Activated CD4-positive, alpha-beta memory T cell treated with anti-CD3 and anti-CD28 coated beads, Interleukin-2, amount 10 ng/mL, durations not matched to agents 7 days and 5 days (primary cell): ENCODE measurements around the gene RNF40. TPM values are rescaled to one million over a fixed set of nuclear protein-coding genes. Genes with fewer than 3 reads are reported as not detected.

ENCODE experiments used
- CTCF ChIA-PET: fragments of 350-600 bp; sonication (Branson Sonifier 250); formaldehyde crosslinking; loops from one replicate; lab custom pipeline; 2021; ENCODE audit warnings: antibody characterized with exemption, inconsistent platforms; lab: Charles Lee
- POLR2A ChIA-PET: fragments of 350-600 bp; sonication (Branson Sonifier 250); formaldehyde crosslinking; loops from one replicate; lab custom pipeline; 2021; ENCODE audit warnings: antibody characterized with exemption; lab: Charles Lee
- DNase-seq: peaks from one replicate; pipeline ENCODE4 v3.0.0-alpha.2; 2020
- H3K27ac Mint-ChIP-seq: one replicate; pipeline ENCODE4 v1.8.0; 2021; ENCODE audit warnings: mild to moderate bottlenecking, mixed read lengths
- H3K27me3 Mint-ChIP-seq: one replicate; pipeline ENCODE4 v1.8.0; 2021; ENCODE audit warnings: mixed read lengths
- H3K36me3 Mint-ChIP-seq: one replicate; pipeline ENCODE4 v1.8.0; 2021; ENCODE audit warnings: low read depth, mixed read lengths
- H3K4me1 Mint-ChIP-seq: one replicate; pipeline ENCODE4 v1.8.0; 2021; ENCODE audit warnings: mixed read lengths
- H3K4me3 Mint-ChIP-seq: one replicate; pipeline ENCODE4 v1.8.0; 2021; ENCODE audit warnings: mild to moderate bottlenecking, mixed read lengths
- H3K9me3 Mint-ChIP-seq: one replicate; pipeline ENCODE4 v1.8.0; 2021; ENCODE audit warnings: mixed read lengths
- total RNA-seq, 2 experiments: library from RNA; stranded (reverse); gene quantifications; one replicate each; pipeline ENCODE4 v1.2.3, GENCODE V29; 2021

Gene RNF40
- total RNA-seq, 2 experiments from 2014 or later = 96.1 to 96.2 TPM

DNA sequence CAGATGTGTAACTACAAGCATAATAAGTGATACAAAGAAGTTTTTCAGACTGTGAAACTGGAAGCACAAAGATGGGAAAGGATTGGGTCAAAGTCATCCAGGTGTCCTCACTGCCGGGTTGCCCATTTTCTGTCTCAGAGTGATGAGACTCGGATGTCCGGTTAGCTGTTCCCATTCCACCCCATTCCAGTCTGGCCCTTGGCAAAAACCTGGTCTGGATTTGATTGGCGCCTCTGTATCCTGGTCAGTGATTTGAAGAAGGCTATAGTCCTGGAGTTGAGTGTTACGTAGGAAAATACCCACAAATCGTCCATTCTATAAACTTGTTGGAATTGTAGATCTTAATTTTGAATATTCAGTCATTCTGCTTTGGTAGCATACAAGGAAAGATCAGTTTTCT, 33.8 kb upstream of the RNF40 start:
- Mint-ChIP-seq H3K27me3 (no peaks in the 10 kb centered on the region), H3K36me3 (peaks cover 69% of the 10 kb centered on the region), H3K9me3 (no peaks in the 10 kb centered on the region), H3K4me3 (no peak overlapping the region), H3K4me1 (peaks cover 14% of the 10 kb centered on the region), H3K27ac (no peak overlapping the region)
- no peak for DNase-seq
- ChIA-PET POLR2A (interaction anchor here (1.4 kb wide), 1 partner anchor 30 kb away, joined by 3 read pairs; the partner anchor contains the start of gene SRCAP), CTCF (no interaction called here)

DNA sequence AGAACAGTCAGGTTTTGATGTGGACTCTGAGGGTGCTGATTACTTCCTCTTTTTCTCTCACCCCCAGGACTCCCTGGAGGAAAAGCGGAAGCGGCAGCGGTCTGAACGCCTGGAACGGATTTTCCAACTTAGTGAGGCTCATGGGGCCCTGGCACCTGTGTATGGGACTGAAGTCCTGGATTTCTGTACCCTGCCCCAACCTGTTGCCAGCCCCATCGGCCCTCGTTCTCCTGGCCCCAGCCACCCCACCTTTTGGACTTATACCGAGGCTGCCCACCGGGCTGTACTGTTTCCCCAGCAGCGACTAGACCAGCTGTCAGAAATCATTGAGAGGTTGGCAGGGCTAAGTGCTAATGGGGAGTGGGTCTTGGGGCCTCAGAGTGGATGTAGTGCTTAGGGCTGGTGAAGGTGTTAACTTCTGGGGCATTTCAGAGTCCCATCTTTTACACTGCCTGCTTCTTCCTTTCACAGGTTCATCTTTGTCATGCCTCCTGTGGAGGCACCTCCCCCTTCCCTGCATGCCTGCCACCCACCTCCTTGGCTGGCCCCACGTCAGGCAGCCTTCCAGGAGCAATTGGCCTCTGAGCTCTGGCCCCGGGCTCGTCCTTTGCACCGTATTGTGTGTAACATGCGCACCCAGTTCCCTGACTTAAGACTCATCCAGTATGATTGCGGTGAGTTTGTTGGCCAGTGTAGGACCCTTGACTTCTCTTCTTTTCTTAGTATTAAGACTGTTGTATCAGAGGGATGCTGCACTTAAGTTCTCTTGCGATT, 33.0 kb upstream of the RNF40 start:
- Mint-ChIP-seq H3K27me3 (no peaks in the 10 kb centered on the region), H3K4me3 (no peak overlapping the region), H3K4me1 (peaks cover 14% of the 10 kb centered on the region), H3K27ac (no peak overlapping the region), H3K9me3 (no peaks in the 10 kb centered on the region), H3K36me3 (peaks cover 68% of the 10 kb centered on the region)
- DNase-seq = no peak
- ChIA-PET POLR2A (no interaction called here), CTCF (no interaction called here)

DNA sequence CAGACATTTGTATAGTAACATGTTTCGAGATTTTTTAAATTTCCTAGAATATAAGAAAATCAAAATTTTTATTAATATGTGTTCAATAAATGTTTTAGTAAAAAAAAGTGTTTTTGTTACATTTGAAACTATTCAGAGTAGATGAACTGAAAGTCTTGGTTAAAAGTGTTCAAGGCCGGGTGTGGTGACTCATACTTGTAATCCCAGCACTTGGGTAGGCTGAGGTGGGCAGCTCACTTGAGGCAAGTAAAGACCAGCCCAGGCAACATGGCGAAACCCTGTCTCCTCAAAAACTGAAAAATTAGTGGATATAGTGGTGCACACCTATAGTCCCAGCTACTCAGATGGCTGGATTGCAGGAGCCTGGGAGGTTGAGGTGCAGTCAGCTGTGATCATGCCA, 30.7 kb upstream of the RNF40 start:
- POLR2A ChIA-PET = interaction anchor here (1.1 to 2.2 kb wide), 4 partner anchors 9 to 144 kb away, joined by 3 to 12 read pairs (median 4); partner anchors contain the start of genes PHKG2 and SRCAP
- Mint-ChIP-seq H3K4me3 (no peak overlapping the region), H3K9me3 (no peaks in the 10 kb centered on the region), H3K4me1 (peaks cover 14% of the 10 kb centered on the region), H3K36me3 (peaks cover 64% of the 10 kb centered on the region), H3K27me3 (no peaks in the 10 kb centered on the region), H3K27ac (no peak overlapping the region)
- CTCF ChIA-PET = no interaction called here
- no peak for DNase-seq

GRCh38 chr16:30736995-30737793, 24.9 kb upstream of the RNF40 start:
- DNase-seq = no peak
- CTCF ChIA-PET = no interaction called here

GRCh38 chr16:30737794-30738648, 24.1 kb upstream of the RNF40 start:
- Mint-ChIP-seq H3K9me3 (no peaks in the 10 kb centered on the region), H3K36me3 (peaks cover 67% of the 10 kb centered on the region), H3K27ac (no peak overlapping the region), H3K4me1 (peaks cover 10% of the 10 kb centered on the region), H3K4me3 (no peak overlapping the region), H3K27me3 (no peaks in the 10 kb centered on the region)
- ChIA-PET CTCF (no interaction called here), POLR2A (interaction anchor here (1.4 to 4.5 kb wide), 2 partner anchors 10 to 77 kb away, joined by 3 to 16 read pairs; partner anchors contain the start of gene PHKG2)
- no peak for DNase-seq

More at GRCh38 chr16:30736995-30737793, 24.9 kb upstream of the RNF40 start:
- POLR2A ChIA-PET = interaction anchor here (1.4 to 4.5 kb wide), 2 partner anchors 11 to 77 kb away, joined by 3 to 16 read pairs; partner anchors contain the start of gene PHKG2
- H3K27me3 Mint-ChIP-seq = no peaks in the 10 kb centered on the region
- no peaks in the 10 kb centered on the region for H3K9me3 Mint-ChIP-seq
- peaks cover 10% of the 10 kb centered on the region for H3K4me1 Mint-ChIP-seq
- no peak overlapping the region for H3K27ac Mint-ChIP-seq
- H3K4me3 Mint-ChIP-seq = no peak overlapping the region
- H3K36me3 Mint-ChIP-seq = peaks cover 70% of the 10 kb centered on the region

GRCh38 chr16:30738984-30739951, 22.9 kb upstream of the RNF40 start:
- Mint-ChIP-seq H3K27ac (no peak overlapping the region), H3K36me3 (peaks cover 64% of the 10 kb centered on the region), H3K4me1 (peaks cover 10% of the 10 kb centered on the region), H3K9me3 (no peaks in the 10 kb centered on the region), H3K27me3 (no peaks in the 10 kb centered on the region), H3K4me3 (no peak overlapping the region)
- CTCF ChIA-PET = no interaction called here
- POLR2A ChIA-PET = no interaction called here
- no peak for DNase-seq

GRCh38 chr16:30740364-30741251, 21.5 kb upstream of the RNF40 start:
- H3K36me3 Mint-ChIP-seq = peaks cover 66% of the 10 kb centered on the region
- POLR2A ChIA-PET = interaction anchor here (0.8 kb wide), 1 partner anchor 34 kb away, joined by 3 read pairs; no protein-coding TSS in a partner anchor
- no peaks in the 10 kb centered on the region for H3K27me3 Mint-ChIP-seq

GRCh38 chr16:30741461-30741914, 20.6 kb upstream of the RNF40 start:
- peaks cover 10% of the 10 kb centered on the region for H3K4me1 Mint-ChIP-seq
- CTCF ChIA-PET = no interaction called here
- H3K27ac Mint-ChIP-seq = no peak overlapping the region
- H3K36me3 Mint-ChIP-seq = peaks cover 57% of the 10 kb centered on the region
- H3K9me3 Mint-ChIP-seq = no peaks in the 10 kb centered on the region
- H3K4me3 Mint-ChIP-seq = no peak overlapping the region
- POLR2A ChIA-PET = no interaction called here
- no peak for DNase-seq
- no peaks in the 10 kb centered on the region for H3K27me3 Mint-ChIP-seq

More at GRCh38 chr16:30740364-30741251, 21.5 kb upstream of the RNF40 start:
- Mint-ChIP-seq H3K4me3 (no peak overlapping the region), H3K27ac (peak overlapping the region; percentile 48), H3K9me3 (no peaks in the 10 kb centered on the region), H3K4me1 (peaks cover 10% of the 10 kb centered on the region)
- CTCF ChIA-PET = no interaction called here
- no peak for DNase-seq

DNA sequence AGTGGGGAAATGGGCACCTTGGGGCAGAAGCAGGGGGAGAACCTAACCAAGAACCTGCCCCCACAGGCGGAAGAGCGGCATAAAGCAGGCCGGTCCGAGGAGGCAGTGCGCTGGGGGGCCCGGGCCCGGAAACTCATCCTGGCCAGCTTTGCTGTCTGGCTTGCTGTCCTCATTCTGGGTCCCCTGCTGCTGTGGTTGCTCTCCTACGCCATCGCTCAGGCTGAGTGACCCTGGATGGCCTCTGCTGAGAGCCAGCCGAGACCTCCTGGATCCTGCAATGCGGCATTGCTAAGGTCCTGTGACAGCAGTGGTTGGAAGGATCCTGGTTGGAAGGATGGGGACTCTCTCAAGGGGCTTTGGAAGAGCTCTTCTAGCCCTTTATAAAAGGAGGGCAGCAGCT, 18.4 kb upstream of the RNF40 start:
- peaks cover 42% of the 10 kb centered on the region for H3K36me3 Mint-ChIP-seq
- H3K4me1 Mint-ChIP-seq = peaks cover 24% of the 10 kb centered on the region
- no peak for DNase-seq
- ChIA-PET POLR2A (no interaction called here), CTCF (no interaction called here)
- H3K27ac Mint-ChIP-seq = no peak overlapping the region
- H3K9me3 Mint-ChIP-seq = no peaks in the 10 kb centered on the region
- H3K4me3 Mint-ChIP-seq = no peak overlapping the region
- H3K27me3 Mint-ChIP-seq = no peaks in the 10 kb centered on the region

DNA sequence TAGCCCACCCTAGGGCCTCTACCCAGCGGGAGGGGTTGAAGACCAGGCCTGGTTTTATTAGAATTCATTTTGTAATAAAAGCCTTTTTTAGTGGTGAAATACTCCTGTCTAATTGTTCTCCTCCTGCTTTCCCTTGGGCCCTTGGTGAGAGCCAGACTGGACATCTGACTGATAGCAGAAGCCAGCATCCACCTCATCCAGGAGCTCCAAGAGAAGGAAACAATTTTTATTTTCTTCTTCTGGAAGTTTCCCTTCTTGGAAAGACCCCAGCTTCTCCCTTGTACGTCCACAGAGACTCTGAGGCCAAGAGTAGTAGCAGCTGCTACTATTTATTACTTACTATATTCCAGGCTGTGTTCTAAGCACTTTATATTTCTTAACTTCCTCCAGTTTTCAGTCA, 17.9 kb upstream of the RNF40 start:
- H3K4me3 Mint-ChIP-seq = no peak overlapping the region
- H3K4me1 Mint-ChIP-seq = peaks cover 27% of the 10 kb centered on the region
- ChIA-PET CTCF (interaction anchor here (0.7 kb wide), 1 partner anchor 70 kb away, joined by 3 read pairs; no protein-coding TSS in a partner anchor), POLR2A (no interaction called here)
- no peak for DNase-seq
- H3K9me3 Mint-ChIP-seq = no peaks in the 10 kb centered on the region
- H3K27me3 Mint-ChIP-seq = no peaks in the 10 kb centered on the region
- no peak overlapping the region for H3K27ac Mint-ChIP-seq
- peaks cover 39% of the 10 kb centered on the region for H3K36me3 Mint-ChIP-seq

GRCh38 chr16:30745082-30745481, 17.0 kb upstream of the RNF40 start:
- peaks cover 38% of the 10 kb centered on the region for H3K36me3 Mint-ChIP-seq
- ChIA-PET POLR2A (no interaction called here), CTCF (no interaction called here)
- peak overlapping the region; percentile 26 for H3K27ac Mint-ChIP-seq
- no peak overlapping the region for H3K4me3 Mint-ChIP-seq
- H3K27me3 Mint-ChIP-seq = no peaks in the 10 kb centered on the region
- no peak for DNase-seq
- no peaks in the 10 kb centered on the region for H3K9me3 Mint-ChIP-seq
- H3K4me1 Mint-ChIP-seq = peaks cover 33% of the 10 kb centered on the region
